Heart left ventricle (tissue), 13 donors: ENCODE data around the gene LEUTX.

ENCODE experiments used
- POLR2A ChIP-seq, 2 donors: fragments of 450-650 bp; IDR thresholded peaks; one replicate each; pipeline ENCODE4 v1.6.1; 2017; ENCODE audit warnings: antibody characterized with exemption in 2 of 2, mild to moderate bottlenecking in 2 of 2, moderate library complexity in 2 of 2
- TF ChIP-seq, protein P1 (sequence below), 12 donors: fragments of 200-600 bp; sonication (generic) in 4 of 12; IDR thresholded peaks; one replicate each; pipeline versions ENCODE4 v1.5.0 to v1.8.0; 2018 to 2022; ENCODE audit warnings: antibody characterized with exemption in 12 of 12, mild to moderate bottlenecking in 5 of 12
- donor health status: ischemic (EF 13 %, LVEDD 7.1; RV severe dilation, severe dysfunction).
- donor health status: DM: no; HTN: yes; CAD: no.
- donor health status: DM: no; HTN: no; CAD: no.
- donor health status: ischemic (EF 25% LVEDD 6.9; RV normal size, moderate dysfunction).
- donor health status: ischemic (EF 25% LVEDD 5.7; RV mildly dilated, moderate dysfunction).
- donor health status: ischemic (EF 35%, LVEDD 5.7; RV mildly dilated, moderate dysfunction).
- donor health status: nonischemic (EF 11% LVEDD 7.7; RV severe dilation, severe dysfunction).
- donor health status: DM: yes; HTN: yes; CAD: no.
- donor health status: PGD.
- donor health status: ischemic (EF 29% LVEDD 5.4; RV normal size, mild dysfunction).
- donor health status: nonischemic (EF 23%, LVEDD 6.1; RV moderate dilation, normal function).

DNA sequence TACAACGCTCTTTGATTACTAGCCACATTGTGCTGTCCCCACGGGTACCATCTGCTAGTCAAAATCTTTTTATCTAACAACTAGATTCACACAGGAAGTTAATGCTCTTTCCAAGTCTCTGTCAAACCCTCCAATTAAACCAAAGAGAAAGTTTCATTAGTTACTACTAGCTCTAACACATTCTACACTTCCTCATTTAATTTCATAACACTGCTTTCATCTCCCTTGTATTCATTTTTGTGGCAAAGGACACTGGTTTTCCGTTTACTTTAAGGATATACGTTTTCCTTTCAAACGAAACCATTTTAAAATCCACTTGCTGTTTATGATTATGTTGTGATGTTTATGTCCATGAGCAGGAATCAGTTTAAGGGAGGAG lies 50.0 kb downstream of the LEUTX start:
- TF ChIP-seq POLR2A (IDR thresholded peaks at IDR 0.05): no peak
- TF ChIP-seq, protein P1, sequence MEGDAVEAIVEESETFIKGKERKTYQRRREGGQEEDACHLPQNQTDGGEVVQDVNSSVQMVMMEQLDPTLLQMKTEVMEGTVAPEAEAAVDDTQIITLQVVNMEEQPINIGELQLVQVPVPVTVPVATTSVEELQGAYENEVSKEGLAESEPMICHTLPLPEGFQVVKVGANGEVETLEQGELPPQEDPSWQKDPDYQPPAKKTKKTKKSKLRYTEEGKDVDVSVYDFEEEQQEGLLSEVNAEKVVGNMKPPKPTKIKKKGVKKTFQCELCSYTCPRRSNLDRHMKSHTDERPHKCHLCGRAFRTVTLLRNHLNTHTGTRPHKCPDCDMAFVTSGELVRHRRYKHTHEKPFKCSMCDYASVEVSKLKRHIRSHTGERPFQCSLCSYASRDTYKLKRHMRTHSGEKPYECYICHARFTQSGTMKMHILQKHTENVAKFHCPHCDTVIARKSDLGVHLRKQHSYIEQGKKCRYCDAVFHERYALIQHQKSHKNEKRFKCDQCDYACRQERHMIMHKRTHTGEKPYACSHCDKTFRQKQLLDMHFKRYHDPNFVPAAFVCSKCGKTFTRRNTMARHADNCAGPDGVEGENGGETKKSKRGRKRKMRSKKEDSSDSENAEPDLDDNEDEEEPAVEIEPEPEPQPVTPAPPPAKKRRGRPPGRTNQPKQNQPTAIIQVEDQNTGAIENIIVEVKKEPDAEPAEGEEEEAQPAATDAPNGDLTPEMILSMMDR (IDR thresholded peaks at IDR 0.05): no peak
